ENCODE data around the gene TRABD2A.

DNA sequence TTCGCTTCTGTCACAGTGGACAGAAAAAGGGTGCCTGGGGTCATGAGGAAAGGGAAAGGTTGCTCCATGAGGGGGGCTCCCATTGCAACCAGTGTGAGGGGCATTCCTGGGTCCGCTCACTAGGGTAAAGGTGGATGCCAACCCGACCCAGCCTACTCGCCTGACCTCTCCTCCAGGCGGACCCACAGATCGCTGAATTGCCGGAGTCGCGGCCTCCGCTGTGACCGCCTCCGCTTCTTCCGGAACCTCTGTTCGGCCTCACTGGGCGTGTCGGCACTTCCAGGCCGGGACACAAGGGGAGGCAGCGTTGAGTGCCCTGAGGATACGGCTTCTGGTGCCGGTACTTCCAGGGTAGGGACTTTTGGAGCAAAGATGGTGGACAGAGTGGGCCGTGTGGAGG, 57.1 kb downstream of the TRABD2A start:
- TF ChIP-seq, protein P1, sequence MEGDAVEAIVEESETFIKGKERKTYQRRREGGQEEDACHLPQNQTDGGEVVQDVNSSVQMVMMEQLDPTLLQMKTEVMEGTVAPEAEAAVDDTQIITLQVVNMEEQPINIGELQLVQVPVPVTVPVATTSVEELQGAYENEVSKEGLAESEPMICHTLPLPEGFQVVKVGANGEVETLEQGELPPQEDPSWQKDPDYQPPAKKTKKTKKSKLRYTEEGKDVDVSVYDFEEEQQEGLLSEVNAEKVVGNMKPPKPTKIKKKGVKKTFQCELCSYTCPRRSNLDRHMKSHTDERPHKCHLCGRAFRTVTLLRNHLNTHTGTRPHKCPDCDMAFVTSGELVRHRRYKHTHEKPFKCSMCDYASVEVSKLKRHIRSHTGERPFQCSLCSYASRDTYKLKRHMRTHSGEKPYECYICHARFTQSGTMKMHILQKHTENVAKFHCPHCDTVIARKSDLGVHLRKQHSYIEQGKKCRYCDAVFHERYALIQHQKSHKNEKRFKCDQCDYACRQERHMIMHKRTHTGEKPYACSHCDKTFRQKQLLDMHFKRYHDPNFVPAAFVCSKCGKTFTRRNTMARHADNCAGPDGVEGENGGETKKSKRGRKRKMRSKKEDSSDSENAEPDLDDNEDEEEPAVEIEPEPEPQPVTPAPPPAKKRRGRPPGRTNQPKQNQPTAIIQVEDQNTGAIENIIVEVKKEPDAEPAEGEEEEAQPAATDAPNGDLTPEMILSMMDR (IDR thresholded peaks at IDR 0.05): no peak
- TF ChIP-seq ZFX (IDR thresholded peaks at IDR 0.05; ENCODE audit: borderline replicate concordance): no peak

Data from 22Rv1 (cell line).